HCEC 1CT (cell line): ENCODE results near the gene FAM53C.
"Not testable (repeated sequence)": the region's sequence is repeated elsewhere in the genome, so short reads cannot be mapped to it uniquely, and the experiment has no call there.

Experiments
- DNase-seq: peaks from one replicate; pipeline ENCODE4 v3.0.0-alpha.2; 2017

FAM53C gene

DNA sequence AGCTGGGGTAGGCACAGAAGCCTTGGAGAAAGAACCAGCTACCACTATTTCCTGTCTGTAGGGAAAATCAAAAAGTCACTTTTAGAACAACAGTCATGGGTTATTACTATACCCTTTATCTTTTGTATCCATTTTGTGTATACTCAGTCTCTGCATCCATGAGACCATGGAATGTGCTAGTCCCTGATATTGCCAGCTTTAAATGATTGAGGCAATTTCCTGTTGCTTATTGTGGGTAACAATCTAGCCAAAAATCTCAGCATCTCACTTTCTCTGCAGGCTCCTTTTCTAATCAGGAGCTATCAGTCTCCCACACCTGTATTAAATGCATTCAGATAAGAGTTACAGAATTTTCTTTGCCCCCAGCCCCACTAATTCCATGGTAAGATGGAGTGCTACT lies 13.5 kb downstream of the FAM53C start:
- no peak for DNase-seq

- DNase-seq: peak; percentile 79
Measured at GRCh38 chr5:138352071-138352721, 14.1 kb downstream of the FAM53C start, which contains the start of gene KDM3B. Gene KDM3B, plus strand, starts transcription at chr5:138352685. Its CDS starts 111 bp downstream, at chr5:138352796.

DNA sequence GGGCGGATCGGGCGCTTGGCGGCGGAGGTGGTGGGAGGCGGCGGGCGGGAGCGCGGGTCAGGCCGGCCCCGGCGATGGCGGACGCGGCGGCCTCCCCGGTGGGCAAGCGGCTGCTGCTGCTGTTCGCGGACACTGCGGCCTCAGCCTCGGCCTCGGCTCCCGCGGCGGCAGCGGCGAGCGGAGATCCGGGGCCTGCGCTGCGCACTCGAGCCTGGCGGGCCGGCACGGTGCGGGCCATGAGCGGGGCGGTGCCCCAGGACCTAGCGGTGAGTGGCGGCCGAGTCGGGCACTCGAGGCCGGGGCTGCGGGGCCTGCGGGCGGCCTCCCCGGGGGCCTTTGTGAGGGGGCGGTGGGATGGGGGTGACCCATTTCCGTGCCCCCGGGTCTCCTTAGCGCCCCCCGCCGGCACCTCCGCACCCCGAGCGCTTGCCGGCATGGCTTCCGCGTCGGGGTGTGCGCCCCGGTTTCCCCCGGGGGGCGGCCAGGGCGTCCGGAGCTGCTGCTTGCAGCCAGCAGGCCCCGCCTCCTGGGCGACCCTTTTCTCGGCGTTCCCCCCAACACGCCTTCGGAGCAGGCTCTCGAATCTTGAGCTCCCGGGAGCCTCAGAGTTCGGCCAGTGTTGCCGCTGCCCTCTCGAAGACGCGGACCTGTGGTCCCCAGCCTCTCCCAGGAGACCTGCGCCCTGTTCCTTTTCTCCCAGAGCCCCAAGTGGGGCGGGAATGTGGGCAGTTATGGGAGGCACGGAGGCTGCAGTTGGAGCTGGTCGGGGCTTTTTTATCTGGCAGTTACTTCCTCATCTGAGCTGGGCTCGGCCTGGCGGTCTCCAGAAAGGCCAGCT lies 14.9 kb downstream of the FAM53C start:
- peak; percentile 54 for DNase-seq

- DNase-seq: peak; percentile 45
Measured at GRCh38 chr5:138353560-138354080, 15.6 kb downstream of the FAM53C start.

GRCh38 chr5:138354387-138354786 lies 16.3 kb downstream of the FAM53C start:
- DNase-seq: no peak

GRCh38 chr5:138354926-138355378 lies 16.9 kb downstream of the FAM53C start:
- peak; percentile 91 for DNase-seq

GRCh38 chr5:138359621-138360020 lies 21.6 kb downstream of the FAM53C start:
- no peak for DNase-seq

GRCh38 chr5:138360941-138361452 lies 22.9 kb downstream of the FAM53C start:
- DNase-seq: no peak

DNA sequence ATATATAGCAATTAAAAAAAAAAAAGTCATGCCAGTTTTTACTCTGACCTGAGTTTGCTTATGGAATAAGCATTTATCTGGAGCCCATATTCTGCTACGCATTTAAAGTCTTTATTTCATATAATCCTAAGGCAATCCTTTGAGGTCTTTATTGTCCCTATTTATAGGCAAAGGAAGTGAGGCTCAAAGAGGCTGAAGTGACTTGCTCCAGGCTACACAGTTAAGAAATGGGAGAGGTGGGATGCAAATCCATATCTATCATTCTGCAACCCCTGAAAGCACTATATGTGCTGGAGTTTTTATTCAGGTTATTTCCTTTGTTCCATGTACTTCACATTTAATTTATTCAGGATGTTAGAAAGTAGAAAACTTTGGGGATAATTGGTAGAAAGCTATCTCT lies 26.5 kb downstream of the FAM53C start:
- no peak for DNase-seq

- DNase-seq: no peak
Measured at GRCh38 chr5:138366632-138367382, 28.7 kb downstream of the FAM53C start.

DNA sequence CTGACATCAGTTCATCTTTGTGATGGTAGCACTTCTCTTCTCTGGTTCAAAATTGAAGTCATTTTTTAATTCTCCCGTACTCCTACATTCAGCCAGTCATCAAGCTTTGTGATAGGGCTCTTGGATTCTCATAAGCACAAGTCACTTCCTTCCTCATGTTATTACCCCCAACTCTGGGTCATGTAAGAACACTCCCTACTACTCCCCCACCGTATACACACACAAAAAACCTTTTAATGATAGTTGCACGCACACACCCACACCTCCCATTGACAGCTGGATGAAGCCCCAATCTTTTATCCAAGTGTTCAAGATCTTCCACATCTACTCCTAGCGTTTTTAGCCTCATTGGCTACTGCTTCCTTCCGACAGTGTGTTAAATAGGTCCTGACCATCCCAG lies 31.2 kb downstream of the FAM53C start:
- no peak for DNase-seq

GRCh38 chr5:138369706-138370105 lies 31.6 kb downstream of the FAM53C start:
- no peak for DNase-seq

DNA sequence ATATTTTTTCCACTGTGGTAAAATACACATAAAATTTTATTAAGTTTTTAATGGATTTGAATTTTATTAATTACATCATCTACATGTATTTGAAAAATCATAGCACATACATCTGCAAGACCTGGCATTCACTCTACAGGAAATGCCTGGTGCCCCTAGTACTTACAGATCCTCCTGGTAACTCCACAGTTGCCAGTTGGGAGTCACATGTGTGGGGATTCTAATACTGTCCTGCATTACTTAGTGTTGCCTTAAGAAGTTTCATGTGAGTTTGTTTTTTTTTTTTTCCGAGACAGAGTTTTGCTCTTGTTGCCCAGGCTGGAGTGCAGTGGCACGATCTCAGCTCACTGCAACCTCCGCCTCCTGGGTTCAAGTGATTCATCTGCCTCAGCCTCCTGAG lies 32.5 kb downstream of the FAM53C start:
- DNase-seq: no peak

DNA sequence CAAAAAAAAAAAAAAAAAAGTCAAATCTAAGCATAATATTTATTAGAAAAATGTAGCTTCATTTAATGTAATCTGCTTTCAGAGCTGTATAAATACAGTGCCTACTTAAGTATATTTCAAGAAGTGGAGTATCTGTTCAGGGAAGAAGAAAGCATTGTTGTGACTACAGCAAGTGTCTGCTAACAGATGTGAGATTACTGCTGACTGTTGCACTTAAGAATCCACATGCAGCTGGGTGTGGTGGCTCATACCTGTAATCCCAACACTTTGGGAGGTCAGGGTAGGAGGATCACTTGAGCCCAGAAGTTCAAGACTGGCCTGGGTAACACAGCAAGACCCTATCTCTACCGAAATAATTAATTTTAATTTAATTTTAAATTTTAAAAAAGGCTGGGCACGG lies 33.4 kb downstream of the FAM53C start:
- DNase-seq: no peak

GRCh38 chr5:138372225-138372624 lies 34.2 kb downstream of the FAM53C start:
- DNase-seq: no peak

GRCh38 chr5:138372653-138373052 lies 34.6 kb downstream of the FAM53C start:
- no peak for DNase-seq

GRCh38 chr5:138382347-138382746 lies 44.3 kb downstream of the FAM53C start:
- DNase-seq: no peak

DNA sequence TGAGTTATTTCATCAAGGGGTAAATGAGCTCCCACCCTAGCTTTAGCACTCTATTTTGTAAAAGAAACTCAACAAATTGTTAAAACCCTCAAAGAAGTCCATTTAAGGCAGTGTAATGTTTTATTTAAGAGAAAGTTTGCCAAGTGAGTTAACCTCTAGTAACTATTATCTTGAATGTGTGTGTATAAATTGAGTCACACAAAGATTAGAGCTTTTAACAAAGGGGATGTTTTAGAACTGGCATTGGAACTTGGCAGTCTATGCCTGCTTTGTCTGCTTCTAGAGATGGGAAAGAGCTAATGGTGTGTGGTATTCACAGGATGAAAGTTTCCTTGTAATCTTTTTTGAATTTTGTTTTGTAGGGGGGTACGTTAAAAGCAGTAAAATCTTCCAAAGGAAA lies 47.6 kb downstream of the FAM53C start:
- DNase-seq: no peak

GRCh38 chr5:138386290-138386689 lies 48.2 kb downstream of the FAM53C start:
- DNase-seq: no peak

DNA sequence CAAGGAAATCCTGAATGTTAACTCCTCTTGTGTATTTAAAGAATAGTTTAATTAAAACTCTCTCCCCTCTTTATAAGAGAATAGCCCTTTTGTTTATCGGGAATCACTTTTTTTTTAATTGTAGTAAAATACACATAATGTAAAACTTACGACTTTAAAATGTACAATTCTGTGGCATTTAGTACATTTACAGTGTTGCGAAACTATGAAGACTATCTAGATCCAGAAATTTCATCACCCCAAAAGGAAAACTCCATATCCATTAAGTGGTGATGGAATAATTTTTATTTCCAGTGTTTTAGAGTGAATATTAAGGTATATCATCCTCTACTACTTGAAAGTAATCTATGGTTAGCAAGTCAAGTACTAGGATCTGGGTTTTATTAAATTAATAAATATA lies 51.3 kb downstream of the FAM53C start:
- DNase-seq: no peak

DNA sequence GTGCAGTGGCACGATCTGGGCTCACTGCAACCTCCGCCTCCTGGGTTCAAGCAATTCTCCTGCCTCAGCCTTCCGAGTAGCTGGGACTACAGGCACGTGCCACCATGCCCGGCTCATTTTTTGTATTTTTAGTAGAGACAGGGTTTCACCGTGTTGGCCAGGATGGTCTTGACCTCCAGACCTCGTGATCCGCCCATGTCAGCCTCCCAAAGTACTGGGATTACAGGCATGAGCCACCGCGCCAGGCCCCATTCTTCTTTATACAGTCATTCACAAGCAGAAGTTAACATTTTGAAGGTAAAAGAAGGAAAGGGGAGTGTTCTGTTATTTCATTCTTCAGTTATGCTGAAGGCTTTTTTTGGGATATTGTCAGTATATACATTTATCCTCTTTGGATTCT lies 51.8 kb downstream of the FAM53C start:
- DNase-seq: not testable (repeated sequence)

DNA sequence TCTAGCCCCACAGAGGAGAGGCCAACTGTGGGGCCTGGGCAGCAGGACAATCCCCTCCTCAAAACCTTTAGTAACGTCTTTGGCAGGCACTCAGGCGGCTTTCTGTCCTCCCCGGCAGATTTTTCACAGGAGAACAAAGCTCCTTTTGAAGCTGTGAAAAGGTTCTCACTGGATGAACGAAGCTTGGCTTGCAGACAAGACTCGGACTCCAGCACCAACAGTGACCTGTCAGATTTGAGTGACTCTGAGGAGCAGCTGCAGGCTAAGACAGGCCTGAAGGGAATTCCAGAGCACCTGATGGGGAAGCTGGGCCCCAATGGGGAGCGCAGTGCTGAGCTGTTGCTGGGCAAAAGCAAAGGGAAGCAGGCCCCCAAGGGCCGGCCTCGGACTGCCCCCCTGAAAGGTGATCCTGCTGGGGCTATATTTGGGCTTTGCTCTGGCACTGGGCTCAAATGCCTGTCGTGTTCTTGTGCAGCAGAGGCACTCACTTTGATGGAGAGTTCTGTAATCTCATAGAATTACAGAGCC lies 53.9 kb downstream of the FAM53C start:
- DNase-seq: no peak
